ENCODE data around the gene BANF2.
"Not testable (repeated sequence)": the region's sequence is repeated elsewhere in the genome, so short reads cannot be mapped to it uniquely, and the experiment has no call there.

Gene BANF2

GRCh38 chr20:17761604-17762003 lies 61.8 kb downstream of the BANF2 start:
- H3K4me3 Mint-ChIP-seq: no peak overlapping the region
- H3K4me1 Mint-ChIP-seq (ENCODE audit: low read depth): no peaks in the 10 kb centered on the region
- no peak overlapping the region for H3K27ac Mint-ChIP-seq
- no peaks in the 10 kb centered on the region for H3K36me3 Mint-ChIP-seq (ENCODE audit: low read depth)
- H3K9me3 Mint-ChIP-seq: peaks cover 9% of the 10 kb centered on the region
- DNase-seq: no peak
- peaks cover 8% of the 10 kb centered on the region for H3K27me3 Mint-ChIP-seq

DNA sequence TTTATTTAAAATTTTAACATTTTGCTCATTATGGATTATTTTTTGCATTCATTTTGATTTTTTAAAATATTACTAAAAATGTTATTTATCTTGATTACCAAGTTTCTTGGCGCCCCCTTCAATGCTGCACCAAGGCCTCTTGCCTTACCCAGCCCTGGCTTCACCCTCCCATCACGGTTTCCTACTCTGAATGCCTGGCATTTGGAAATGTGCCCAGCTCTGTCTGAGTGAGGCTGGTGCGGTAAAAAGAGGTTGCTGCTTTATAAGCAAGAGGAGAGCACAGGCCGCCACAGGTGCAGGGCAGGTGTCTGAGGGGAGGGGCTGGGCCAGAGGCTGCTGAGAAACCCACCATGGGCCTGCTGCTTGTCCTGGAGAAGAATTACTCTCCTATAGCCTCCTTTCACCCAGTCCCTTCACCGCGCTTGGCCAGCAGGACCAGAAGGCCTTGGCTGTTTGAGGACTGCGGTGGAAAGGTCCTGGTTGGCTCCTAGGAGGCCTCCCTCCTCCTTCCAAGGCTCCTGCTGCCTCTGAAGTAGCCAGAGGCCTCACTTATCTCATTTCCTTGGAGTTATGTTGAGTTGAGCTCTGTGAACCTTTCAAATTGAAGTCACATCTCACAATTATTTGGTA lies 62.6 kb downstream of the BANF2 start:
- no peak for DNase-seq
- no peak overlapping the region for H3K4me3 Mint-ChIP-seq
- H3K9me3 Mint-ChIP-seq: peaks cover 9% of the 10 kb centered on the region
- H3K27ac Mint-ChIP-seq: no peak overlapping the region
- no peaks in the 10 kb centered on the region for H3K4me1 Mint-ChIP-seq (ENCODE audit: low read depth)
- H3K27me3 Mint-ChIP-seq: peaks cover 12% of the 10 kb centered on the region
- H3K36me3 Mint-ChIP-seq (ENCODE audit: low read depth): no peaks in the 10 kb centered on the region

- no peak for DNase-seq
- Mint-ChIP-seq H3K27ac (no peak overlapping the region), H3K36me3 (ENCODE audit: low read depth) (no peaks in the 10 kb centered on the region), H3K4me3 (no peak overlapping the region), H3K9me3 (peaks cover 7% of the 10 kb centered on the region), H3K4me1 (ENCODE audit: low read depth) (no peaks in the 10 kb centered on the region), H3K27me3 (peaks cover 12% of the 10 kb centered on the region)
These were observed 63.2 kb downstream of the BANF2 start for GRCh38 chr20:17762873-17763557.

- Mint-ChIP-seq H3K27me3 (peaks cover 12% of the 10 kb centered on the region), H3K4me1 (ENCODE audit: low read depth) (no peaks in the 10 kb centered on the region), H3K9me3 (no peaks in the 10 kb centered on the region), H3K36me3 (ENCODE audit: low read depth) (no peaks in the 10 kb centered on the region), H3K27ac (no peak overlapping the region), H3K4me3 (no peak overlapping the region)
- DNase-seq: no peak
These were observed 65.3 kb downstream of the BANF2 start for GRCh38 chr20:17765017-17765416.

DNA sequence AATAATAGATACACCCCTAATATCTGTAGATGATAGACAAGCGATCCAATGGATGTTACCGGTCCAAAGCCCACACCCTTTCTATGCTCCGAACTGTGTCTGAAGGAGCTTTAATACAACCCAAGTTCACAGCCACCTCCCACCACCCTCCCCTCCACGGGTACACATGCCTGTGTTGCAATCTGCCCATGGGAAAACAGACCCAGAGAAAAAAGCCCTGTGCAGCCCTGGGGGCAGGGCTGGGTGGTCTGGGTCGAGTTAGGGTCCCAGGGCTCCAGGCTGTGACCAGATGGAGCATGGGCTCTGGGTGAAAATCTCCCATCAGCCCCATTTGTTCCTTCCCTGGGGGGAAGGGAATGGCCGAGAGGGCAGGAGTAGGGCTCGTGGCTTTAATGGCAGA lies 65.8 kb downstream of the BANF2 start:
- Mint-ChIP-seq H3K4me1 (ENCODE audit: low read depth) (no peaks in the 10 kb centered on the region), H3K36me3 (ENCODE audit: low read depth) (no peaks in the 10 kb centered on the region), H3K27me3 (peaks cover 12% of the 10 kb centered on the region), H3K27ac (no peak overlapping the region), H3K9me3 (no peaks in the 10 kb centered on the region), H3K4me3 (no peak overlapping the region)
- no peak for DNase-seq

DNA sequence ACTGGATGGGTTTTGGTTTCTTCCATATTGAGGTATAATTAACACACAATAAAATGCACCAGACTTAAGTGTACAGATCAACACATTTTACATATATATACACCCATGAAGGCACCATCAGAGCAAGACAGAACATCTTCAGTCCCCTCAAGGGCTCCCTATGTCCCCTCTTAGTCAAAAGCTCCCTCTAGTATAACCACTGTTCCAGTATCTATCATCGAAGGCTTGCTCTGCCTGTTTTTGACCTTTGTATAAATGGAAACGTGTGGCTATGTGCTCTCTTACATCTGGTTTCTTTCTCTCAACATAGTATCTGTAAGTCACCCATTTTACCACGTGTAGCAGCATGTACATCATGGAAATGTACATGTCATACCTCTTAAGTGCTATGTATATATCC lies 66.5 kb downstream of the BANF2 start:
- H3K9me3 Mint-ChIP-seq: no peaks in the 10 kb centered on the region
- peaks cover 12% of the 10 kb centered on the region for H3K27me3 Mint-ChIP-seq
- H3K27ac Mint-ChIP-seq: no peak overlapping the region
- no peaks in the 10 kb centered on the region for H3K36me3 Mint-ChIP-seq (ENCODE audit: low read depth)
- no peak overlapping the region for H3K4me3 Mint-ChIP-seq
- no peaks in the 10 kb centered on the region for H3K4me1 Mint-ChIP-seq (ENCODE audit: low read depth)
- DNase-seq: no peak

GRCh38 chr20:17767624-17768023 lies 67.9 kb downstream of the BANF2 start:
- no peak for DNase-seq
- Mint-ChIP-seq H3K9me3 (no peaks in the 10 kb centered on the region), H3K27ac (no peak overlapping the region), H3K27me3 (peaks cover 12% of the 10 kb centered on the region), H3K4me3 (no peak overlapping the region), H3K36me3 (ENCODE audit: low read depth) (no peaks in the 10 kb centered on the region), H3K4me1 (ENCODE audit: low read depth) (no peaks in the 10 kb centered on the region)

DNA sequence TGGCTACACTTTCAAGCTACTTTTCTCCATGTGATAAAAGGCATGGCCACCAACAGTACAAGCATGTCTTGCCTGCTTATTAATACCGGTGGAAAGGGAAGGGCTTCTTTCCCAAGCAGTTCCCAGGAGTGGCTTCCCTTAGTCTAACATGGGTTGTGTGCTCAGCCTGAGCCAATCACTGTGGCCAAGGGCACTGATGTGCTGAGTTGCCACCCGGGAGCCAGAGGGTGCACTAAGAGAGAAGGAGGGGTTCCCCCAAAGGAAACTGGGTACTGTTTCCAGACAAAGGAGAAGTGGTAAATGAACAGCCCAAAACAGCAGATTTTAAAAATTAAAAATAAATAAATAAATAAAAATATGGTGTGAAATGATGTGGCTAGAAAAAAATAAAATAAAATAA lies 68.5 kb downstream of the BANF2 start:
- Mint-ChIP-seq H3K27me3 (peaks cover 12% of the 10 kb centered on the region), H3K4me1 (ENCODE audit: low read depth) (no peaks in the 10 kb centered on the region), H3K27ac (no peak overlapping the region), H3K4me3 (no peak overlapping the region), H3K36me3 (ENCODE audit: low read depth) (no peaks in the 10 kb centered on the region), H3K9me3 (no peaks in the 10 kb centered on the region)
- DNase-seq: no peak

DNA sequence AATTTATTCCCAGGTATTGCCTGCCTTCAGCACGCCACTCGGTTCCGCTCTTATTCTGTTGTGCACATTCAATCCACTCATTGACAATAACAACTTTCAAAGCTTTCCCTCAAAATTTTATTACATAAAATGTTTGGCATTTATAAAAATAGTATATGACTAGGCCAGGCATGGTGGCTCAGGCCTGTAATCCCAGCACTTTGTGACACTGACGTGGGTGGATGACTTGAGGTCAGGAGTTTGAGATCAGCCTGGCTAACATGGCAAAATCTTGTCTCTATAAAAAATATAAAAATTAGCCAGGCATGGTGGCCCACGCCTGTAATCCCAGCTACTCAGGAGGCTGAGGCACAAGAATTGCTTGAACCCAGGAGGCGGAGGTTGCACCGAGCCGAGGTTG lies 70.0 kb downstream of the BANF2 start:
- H3K36me3 Mint-ChIP-seq (ENCODE audit: low read depth); H3K27ac Mint-ChIP-seq; H3K9me3 Mint-ChIP-seq; H3K4me3 Mint-ChIP-seq; DNase-seq; H3K27me3 Mint-ChIP-seq; H3K4me1 Mint-ChIP-seq (ENCODE audit: low read depth): not testable (repeated sequence)

DNA sequence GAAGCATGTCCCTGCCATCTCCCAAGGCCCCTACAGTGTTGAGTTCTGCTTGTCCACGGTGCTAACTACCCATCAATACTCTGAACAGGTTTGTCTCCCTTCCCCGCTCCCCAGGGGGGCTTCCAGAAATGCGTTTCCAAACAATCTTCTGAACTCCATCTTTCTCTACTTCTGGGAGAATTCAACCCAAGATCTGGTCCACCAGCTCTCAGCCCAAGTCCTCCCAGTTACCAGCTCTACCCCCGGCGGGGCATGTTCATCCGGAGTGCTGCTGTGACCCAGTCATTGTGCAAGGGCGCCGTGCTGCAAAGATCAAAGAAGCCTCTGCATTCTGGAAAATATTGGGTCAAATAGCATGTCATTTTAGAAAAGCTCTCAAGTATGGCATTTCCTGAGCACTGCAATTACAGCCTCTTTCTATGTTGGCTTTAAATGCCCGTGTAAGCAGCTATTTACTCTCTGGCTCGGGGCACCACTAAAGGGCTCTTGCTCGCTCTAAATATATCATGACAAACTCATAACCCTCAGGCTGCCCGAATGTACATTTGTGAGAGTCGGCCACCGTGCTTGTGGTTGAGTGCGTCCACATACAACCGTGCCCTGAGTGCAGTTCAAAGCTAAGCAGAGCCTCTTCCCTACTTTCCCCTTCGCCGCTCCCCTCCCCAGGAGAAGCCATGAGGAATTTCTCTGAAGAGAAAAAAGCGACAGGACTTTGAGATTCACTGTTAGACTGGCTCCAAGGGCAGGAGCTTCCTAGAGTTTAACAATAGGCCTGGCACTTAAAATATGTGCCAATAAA lies 71.6 kb downstream of the BANF2 start:
- H3K36me3 Mint-ChIP-seq (ENCODE audit: low read depth): no peaks in the 10 kb centered on the region
- H3K27ac Mint-ChIP-seq: no peak overlapping the region
- no peak overlapping the region for H3K4me3 Mint-ChIP-seq
- no peak for DNase-seq
- no peaks in the 10 kb centered on the region for H3K4me1 Mint-ChIP-seq (ENCODE audit: low read depth)
- H3K27me3 Mint-ChIP-seq: peaks cover 9% of the 10 kb centered on the region
- no peaks in the 10 kb centered on the region for H3K9me3 Mint-ChIP-seq

DNA sequence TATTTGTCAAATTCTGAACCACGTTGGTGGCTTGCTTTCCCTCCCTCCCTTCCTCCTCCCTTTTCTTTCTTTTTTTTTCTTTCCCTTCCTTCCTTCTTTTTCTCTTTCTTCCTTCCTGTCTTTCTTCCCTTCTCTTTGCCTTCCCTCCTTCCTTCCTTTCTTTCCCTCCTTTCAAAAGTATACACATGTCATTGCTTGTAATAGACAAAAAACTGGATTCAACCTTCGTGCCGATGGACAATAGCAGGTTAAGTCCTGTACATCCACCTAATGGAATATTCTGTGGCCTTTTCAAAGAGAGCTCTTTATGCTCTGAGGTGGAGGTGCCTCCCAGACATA lies 72.2 kb downstream of the BANF2 start:
- Mint-ChIP-seq H3K27me3 (peaks cover 4% of the 10 kb centered on the region), H3K36me3 (ENCODE audit: low read depth) (no peaks in the 10 kb centered on the region), H3K9me3 (no peaks in the 10 kb centered on the region), H3K4me3 (no peak overlapping the region), H3K4me1 (ENCODE audit: low read depth) (no peaks in the 10 kb centered on the region), H3K27ac (no peak overlapping the region)
- no peak for DNase-seq

DNA sequence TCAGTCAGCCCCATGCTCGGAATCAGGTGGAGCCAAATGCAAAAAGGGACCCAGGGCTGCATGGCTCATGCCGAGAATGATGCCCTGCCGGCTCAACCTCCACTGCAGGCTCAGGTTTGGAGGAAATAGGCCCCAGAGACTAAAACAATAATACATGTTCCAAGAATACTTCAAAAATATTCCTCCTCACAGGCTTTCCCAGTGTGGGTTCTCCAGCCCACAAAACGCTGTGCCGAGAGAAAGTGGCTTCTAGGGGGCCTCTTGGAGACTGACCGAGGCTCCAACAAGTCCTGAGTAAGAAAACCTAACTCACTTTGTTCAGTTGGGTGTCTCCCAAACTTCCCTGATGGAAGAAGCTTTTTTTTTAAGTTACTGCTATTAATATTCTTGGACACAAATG lies 73.9 kb downstream of the BANF2 start:
- Mint-ChIP-seq H3K36me3 (ENCODE audit: low read depth) (no peaks in the 10 kb centered on the region), H3K27me3 (peaks cover 4% of the 10 kb centered on the region), H3K9me3 (peaks cover 4% of the 10 kb centered on the region), H3K4me1 (ENCODE audit: low read depth) (no peaks in the 10 kb centered on the region), H3K4me3 (no peak overlapping the region), H3K27ac (no peak overlapping the region)
- no peak for DNase-seq

GRCh38 chr20:17775600-17775999 lies 75.8 kb downstream of the BANF2 start:
- Mint-ChIP-seq H3K27me3 (peaks cover 4% of the 10 kb centered on the region), H3K36me3 (ENCODE audit: low read depth) (no peaks in the 10 kb centered on the region), H3K9me3 (peaks cover 4% of the 10 kb centered on the region), H3K27ac (no peak overlapping the region), H3K4me1 (ENCODE audit: low read depth) (no peaks in the 10 kb centered on the region), H3K4me3 (no peak overlapping the region)
- no peak for DNase-seq

- H3K9me3 Mint-ChIP-seq: peaks cover 4% of the 10 kb centered on the region
These were observed 76.8 kb downstream of the BANF2 start for GRCh38 chr20:17776551-17776950.

DNA sequence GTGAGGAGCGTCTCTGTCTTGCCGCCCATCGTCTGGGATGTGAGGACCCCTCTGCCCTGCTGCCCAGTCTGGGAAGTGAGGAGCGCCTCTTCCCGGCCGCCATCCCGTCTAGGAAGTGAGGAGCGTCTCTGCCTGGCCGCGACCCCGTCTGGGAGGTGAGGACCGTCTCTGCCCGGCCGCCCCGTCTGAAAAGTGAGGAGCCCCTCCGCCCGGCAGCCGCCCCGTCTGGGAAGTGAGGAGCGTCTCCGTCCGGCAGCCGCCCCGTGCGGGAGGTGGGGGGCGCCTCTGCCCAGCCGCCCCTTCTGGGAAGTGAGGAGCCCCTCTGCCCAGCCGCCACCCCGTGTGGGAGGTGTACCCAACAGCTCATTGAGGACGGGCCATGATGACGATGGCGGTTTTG lies 79.2 kb downstream of the BANF2 start:
- H3K36me3 Mint-ChIP-seq (ENCODE audit: low read depth); DNase-seq; H3K9me3 Mint-ChIP-seq; H3K4me1 Mint-ChIP-seq (ENCODE audit: low read depth); H3K27ac Mint-ChIP-seq; H3K27me3 Mint-ChIP-seq; H3K4me3 Mint-ChIP-seq: not testable (repeated sequence)

More at GRCh38 chr20:17776551-17776950, 76.8 kb downstream of the BANF2 start:
- no peak for DNase-seq
- H3K4me3 Mint-ChIP-seq: no peak overlapping the region
- peaks cover 4% of the 10 kb centered on the region for H3K27me3 Mint-ChIP-seq
- no peaks in the 10 kb centered on the region for H3K4me1 Mint-ChIP-seq (ENCODE audit: low read depth)
- no peaks in the 10 kb centered on the region for H3K36me3 Mint-ChIP-seq (ENCODE audit: low read depth)
- H3K27ac Mint-ChIP-seq: no peak overlapping the region

Measured in activated T-cell treated with anti-CD3 and anti-CD28 coated beads, Interleukin-2, amount 50 U/mL, for 24 hours (primary cell).